Gastrocnemius medialis (tissue), 4 donors: ENCODE data around the gene PPP1R14C.

Source experiments
- POLR2A ChIP-seq, 2 donors: fragments of 450-650 bp; IDR thresholded peaks; one replicate each; pipeline ENCODE4 v1.6.1; 2017; ENCODE audit warnings: antibody characterized with exemption in 2 of 2, mild to moderate bottlenecking in 2 of 2, moderate library complexity in 2 of 2
- TF ChIP-seq, protein P1 (sequence below), 5 experiments: fragments of 450-650 bp in 3 of 5; fragments of 200-600 bp in 2 of 5; sonication (generic) in 2 of 5; IDR thresholded peaks in 4 of 5; conservative IDR thresholded peaks in 1 of 5; 1 replicate in 4 of 5; 2 replicates in 1 of 5; pipeline ENCODE4 v1.5.1; 2016 to 2019; ENCODE audit warnings: antibody characterized with exemption in 5 of 5, mild to moderate bottlenecking in 3 of 5, moderate library complexity in 3 of 5

DNA sequence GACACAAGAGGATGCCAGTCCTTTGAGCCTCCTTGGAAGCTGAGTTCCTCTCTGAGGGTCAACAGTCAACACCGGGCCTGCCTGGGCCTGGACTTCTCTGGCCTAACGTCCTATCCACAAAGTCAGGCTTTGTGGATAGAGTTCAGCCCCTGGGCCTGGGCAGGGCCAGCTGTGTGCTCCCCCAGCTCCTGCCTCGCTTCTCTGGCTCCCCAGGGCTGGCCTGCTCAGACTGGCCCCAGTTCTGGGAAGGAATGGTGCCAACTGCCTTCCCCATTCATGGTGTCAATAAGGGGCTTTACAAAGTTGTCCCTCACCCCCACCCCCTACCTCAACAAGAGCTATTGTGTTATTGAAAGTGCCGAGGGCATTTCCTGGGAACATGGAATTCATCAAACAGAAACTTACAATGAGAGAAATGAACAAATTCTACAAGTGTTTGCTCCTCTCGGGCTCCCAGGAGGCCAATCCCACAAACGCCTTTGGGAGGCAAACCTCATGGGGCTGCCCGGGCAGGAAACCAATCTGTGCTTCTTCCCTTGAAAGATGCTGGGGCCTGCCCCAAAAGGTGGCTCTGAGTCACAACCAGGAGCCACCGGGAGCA lies 26.5 kb upstream of the PPP1R14C start:
- TF ChIP-seq, protein P1, sequence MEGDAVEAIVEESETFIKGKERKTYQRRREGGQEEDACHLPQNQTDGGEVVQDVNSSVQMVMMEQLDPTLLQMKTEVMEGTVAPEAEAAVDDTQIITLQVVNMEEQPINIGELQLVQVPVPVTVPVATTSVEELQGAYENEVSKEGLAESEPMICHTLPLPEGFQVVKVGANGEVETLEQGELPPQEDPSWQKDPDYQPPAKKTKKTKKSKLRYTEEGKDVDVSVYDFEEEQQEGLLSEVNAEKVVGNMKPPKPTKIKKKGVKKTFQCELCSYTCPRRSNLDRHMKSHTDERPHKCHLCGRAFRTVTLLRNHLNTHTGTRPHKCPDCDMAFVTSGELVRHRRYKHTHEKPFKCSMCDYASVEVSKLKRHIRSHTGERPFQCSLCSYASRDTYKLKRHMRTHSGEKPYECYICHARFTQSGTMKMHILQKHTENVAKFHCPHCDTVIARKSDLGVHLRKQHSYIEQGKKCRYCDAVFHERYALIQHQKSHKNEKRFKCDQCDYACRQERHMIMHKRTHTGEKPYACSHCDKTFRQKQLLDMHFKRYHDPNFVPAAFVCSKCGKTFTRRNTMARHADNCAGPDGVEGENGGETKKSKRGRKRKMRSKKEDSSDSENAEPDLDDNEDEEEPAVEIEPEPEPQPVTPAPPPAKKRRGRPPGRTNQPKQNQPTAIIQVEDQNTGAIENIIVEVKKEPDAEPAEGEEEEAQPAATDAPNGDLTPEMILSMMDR (IDR thresholded peaks at IDR 0.05 in 4 of 5, conservative IDR thresholded peaks at IDR 0.05 in 1 of 5), result no peak
- no peak for TF ChIP-seq POLR2A (IDR thresholded peaks at IDR 0.05)
